Karpas-422 (cell line): ENCODE results near the gene POLR2J. TPM values are rescaled to one million over a fixed set of nuclear protein-coding genes. Genes with fewer than 3 reads are reported as not detected.
"Not testable (repeated sequence)": the region's sequence is repeated elsewhere in the genome, so short reads cannot be mapped to it uniquely, and the experiment has no call there.

ENCODE experiments used
- DNase-seq: peaks from one replicate; pipeline ENCODE4 v3.0.0-alpha.2; 2015
- H2AFZ ChIP-seq: fragments of 200-600 bp; sonication (generic); 2 replicates; pipeline ENCODE4 v1.6.1; 2014; ENCODE audit warnings: antibody characterized with exemption, low read length, mixed read lengths
- H3K27ac ChIP-seq: fragments of 200-600 bp; sonication (generic); 2 replicates; pipeline ENCODE4 v1.5.1; 2014; ENCODE audit warnings: mild to moderate bottlenecking, low read length, moderate library complexity
- H3K27me3 ChIP-seq: fragments of 200-600 bp; sonication (generic); 2 replicates; pipeline ENCODE4 v1.6.1; 2014; ENCODE audit warnings: low read length, mixed read lengths
- H3K36me3 ChIP-seq: fragments of 200-600 bp; sonication (generic); 2 replicates; pipeline ENCODE4 v1.6.1; 2014; ENCODE audit warnings: low read length, mixed read lengths; ENCODE audit not compliant: insufficient read depth
- H3K4me1 ChIP-seq: fragments of 200-600 bp; sonication (generic); 2 replicates; pipeline ENCODE4 v1.6.1; 2014; ENCODE audit warnings: mild to moderate bottlenecking, low read length, mixed read lengths
- H3K4me2 ChIP-seq: fragments of 200-600 bp; sonication (generic); 2 replicates; pipeline ENCODE4 v1.6.1; 2014; ENCODE audit warnings: low read length, low read depth, mild to moderate bottlenecking; ENCODE audit not compliant: poor library complexity, severe bottlenecking
- H3K4me3 ChIP-seq: fragments of 200-600 bp; sonication (generic); 2 replicates; pipeline ENCODE4 v1.5.1; 2014; ENCODE audit warnings: mild to moderate bottlenecking, antibody characterized with exemption, low read length, mixed read lengths
- H3K79me2 ChIP-seq: fragments of 200-600 bp; sonication (generic); 2 replicates; pipeline ENCODE4 v1.6.1; 2014; ENCODE audit warnings: mild to moderate bottlenecking, low read length, mixed read lengths
- H3K9ac ChIP-seq: fragments of 200-600 bp; sonication (generic); 2 replicates; pipeline ENCODE4 v1.6.0; 2014; ENCODE audit warnings: low read length
- H3K9me2 ChIP-seq: fragments of 200-600 bp; sonication (generic), shearing (Covaris generic); replicated peaks from 2 replicates; pipeline ENCODE4 v1.6.0; 2014; ENCODE audit warnings: mild to moderate bottlenecking, low read length, moderate library complexity; ENCODE audit not compliant: insufficient read depth
- H3K9me3 ChIP-seq: fragments of 300-700, 200-600 bp; sonication (generic); 2 replicates; pipeline ENCODE4 v1.6.1; 2014; ENCODE audit warnings: low read length, mixed read lengths
- H4K20me1 ChIP-seq: fragments of 200-600 bp; sonication (generic); 2 replicates; pipeline ENCODE4 v1.6.1; 2014; ENCODE audit warnings: mild to moderate bottlenecking, antibody characterized with exemption, low read length, low read depth; ENCODE audit not compliant: insufficient read depth
- total RNA-seq: library from RNA; depleted of rRNA; stranded (reverse); fragments of >200 nt; shearing (Covaris generic); gene quantifications from 2 replicates; pipeline ENCODE4 v1.2.3, GENCODE V29; 2014; ENCODE audit warnings: low replicate concordance

Gene POLR2J
- total RNA-seq, 1 experiment from 2014 or later, result 53.1 TPM

DNA sequence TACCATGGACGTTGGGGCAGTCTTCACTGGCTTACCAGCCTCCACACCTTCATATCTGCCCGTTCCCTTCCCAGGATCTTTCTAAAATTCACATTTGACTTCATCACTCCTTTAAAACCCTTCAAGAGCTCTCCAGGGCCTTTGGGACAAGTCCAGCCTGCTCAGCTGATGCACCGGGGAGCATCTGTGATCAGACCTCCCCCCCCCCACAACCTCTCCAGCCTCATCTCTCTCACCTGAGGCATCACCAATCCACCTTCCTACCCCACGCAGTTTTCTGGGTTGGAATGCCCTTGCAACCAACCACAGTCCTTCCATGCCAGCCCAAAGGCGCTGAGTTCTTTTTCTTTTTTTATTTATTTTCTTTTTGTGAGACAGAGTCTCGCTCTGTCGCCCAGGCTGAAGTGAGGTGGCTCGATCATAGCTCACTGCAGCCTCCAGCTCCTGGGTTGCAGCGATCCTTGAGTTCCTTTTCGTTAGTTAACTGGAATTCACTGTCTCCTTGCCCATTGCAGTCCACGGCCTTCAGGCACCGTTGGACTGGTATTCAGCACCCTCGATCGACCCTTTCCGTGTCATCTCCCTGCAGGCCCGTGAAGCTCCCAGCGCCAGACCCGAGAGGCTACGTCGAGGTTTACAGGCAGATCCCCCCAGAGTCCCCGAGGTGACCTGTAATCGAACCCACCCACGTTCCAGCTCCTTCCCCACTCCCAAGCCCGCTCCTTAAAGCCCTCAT lies 14.7 kb downstream of the POLR2J start:
- DNase-seq, result peak; percentile 55
- peak overlapping the region; percentile 99 for H2AFZ ChIP-seq
- peaks cover 26% of the 10 kb centered on the region for H3K79me2 ChIP-seq

DNA sequence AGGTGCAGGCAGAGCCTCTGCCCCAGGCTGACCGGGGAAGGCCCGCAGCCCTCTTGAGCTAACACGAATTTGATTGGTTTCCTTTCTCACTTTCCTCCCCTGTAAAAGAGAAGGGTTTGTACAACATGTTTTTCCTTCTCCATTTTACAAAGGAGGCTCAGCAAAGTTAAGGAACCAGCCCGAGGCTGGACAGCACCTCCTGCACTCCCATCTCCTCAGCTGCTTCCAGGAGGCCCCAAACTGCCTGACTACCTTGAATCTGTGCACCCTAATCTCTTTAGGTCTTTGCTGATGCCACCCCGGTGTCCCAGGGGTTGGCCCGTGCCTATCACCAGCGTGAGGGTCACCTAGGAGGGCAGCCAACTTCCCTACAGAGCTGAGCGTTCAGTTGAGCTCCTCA lies 18.3 kb downstream of the POLR2J start:
- Histone ChIP-seq H2AFZ (no peak overlapping the region), H3K27me3 (no peaks in the 10 kb centered on the region), H3K4me2 (no peak overlapping the region), H3K9ac (no peak overlapping the region), H3K9me2 (no peaks in the 10 kb centered on the region), H3K27ac (no peak overlapping the region), H4K20me1 (no peaks in the 10 kb centered on the region), H3K4me1 (peaks cover 12% of the 10 kb centered on the region), H3K36me3 (no peaks in the 10 kb centered on the region; the same call in 1 of the 2 replicates), H3K79me2 (peaks cover 26% of the 10 kb centered on the region), H3K4me3 (no peak overlapping the region), H3K9me3 (no peaks in the 10 kb centered on the region)
- DNase-seq, result no peak

More for the DNA sequence above, 14.7 kb downstream of the POLR2J start:
- Histone ChIP-seq H3K36me3 (no peaks in the 10 kb centered on the region), H3K27me3 (no peaks in the 10 kb centered on the region), H3K4me3 (peak overlapping the region; percentile 100), H3K9ac (peak overlapping the region; percentile 97), H3K27ac (peak overlapping the region; percentile 41; the same call in 1 of the 2 replicates), H4K20me1 (peaks cover 3% of the 10 kb centered on the region; the same call in 1 of the 2 replicates), H3K9me3 (no peaks in the 10 kb centered on the region), H3K9me2 (no peaks in the 10 kb centered on the region), H3K4me1 (peaks cover 26% of the 10 kb centered on the region), H3K4me2 (peak overlapping the region; percentile 99)

DNA sequence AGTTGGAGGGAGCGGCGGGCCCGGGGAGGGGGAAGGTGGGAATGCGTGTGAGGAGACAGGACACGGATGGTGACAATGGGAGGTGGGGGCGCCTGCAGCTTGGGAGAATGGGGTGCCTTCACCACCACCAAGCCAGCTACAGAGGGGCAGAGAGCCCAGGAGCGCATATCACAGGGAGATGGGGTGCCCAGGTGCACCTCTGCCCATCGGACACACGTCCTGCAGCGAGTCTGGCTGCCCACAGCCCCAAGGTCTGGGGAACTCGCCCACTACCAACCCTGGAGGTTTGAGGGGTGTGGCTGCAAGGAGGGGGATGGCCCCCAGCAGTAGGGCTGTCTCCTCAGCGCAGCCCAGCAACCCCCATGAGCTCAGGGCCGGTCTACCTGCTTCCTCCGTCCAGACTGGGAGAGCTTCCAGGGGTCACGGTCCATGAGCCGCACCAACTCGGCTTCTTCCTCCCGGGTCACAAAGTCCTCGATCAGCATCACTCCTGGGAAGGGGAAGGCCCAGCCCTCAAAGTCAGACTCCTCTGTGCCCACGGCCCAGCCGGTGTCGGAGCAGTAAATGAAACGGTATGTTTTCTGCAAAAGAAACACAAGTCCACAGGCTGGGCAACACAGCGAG lies 19.4 kb downstream of the POLR2J start:
- Histone ChIP-seq H2AFZ (no peak overlapping the region), H3K36me3 (no peaks in the 10 kb centered on the region; the same call in 1 of the 2 replicates), H3K9me3 (no peaks in the 10 kb centered on the region), H3K9ac (no peak overlapping the region), H3K4me1 (peaks cover 9% of the 10 kb centered on the region), H3K4me3 (no peak overlapping the region), H3K79me2 (peaks cover 23% of the 10 kb centered on the region), H3K9me2 (no peaks in the 10 kb centered on the region), H3K4me2 (no peak overlapping the region), H4K20me1 (no peaks in the 10 kb centered on the region), H3K27ac (no peak overlapping the region), H3K27me3 (no peaks in the 10 kb centered on the region)
- DNase-seq, result no peak

DNA sequence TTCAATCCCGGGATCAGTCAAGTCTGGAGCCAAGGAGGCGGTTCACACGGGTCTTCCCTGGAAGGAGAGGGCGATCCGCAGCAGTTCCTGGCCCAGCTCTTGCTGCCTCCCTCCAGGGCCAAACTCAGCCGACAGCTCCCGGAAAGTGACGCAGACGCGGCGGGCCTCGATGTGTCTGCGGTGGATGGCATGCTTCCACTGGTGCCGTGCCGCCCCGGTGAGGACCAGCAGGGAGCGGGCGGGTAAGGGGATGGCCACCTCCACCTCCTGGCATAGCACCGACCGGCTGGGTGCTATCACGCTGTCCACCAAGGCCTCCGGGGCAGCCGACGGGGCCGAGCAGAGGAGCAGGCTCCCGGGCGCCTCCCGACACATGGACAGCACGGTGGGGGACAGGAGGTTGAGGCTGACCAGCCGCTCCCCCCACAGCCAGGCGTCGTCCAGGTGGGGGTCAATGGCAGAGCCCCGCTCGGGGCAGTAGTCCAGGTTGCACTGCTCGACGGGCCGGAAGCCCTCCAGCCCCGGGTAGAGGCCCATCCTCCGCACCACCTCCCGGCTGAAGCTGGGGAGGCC lies 21.3 kb downstream of the POLR2J start:
- Histone ChIP-seq H3K4me3 (no peak overlapping the region), H3K9me3 (no peaks in the 10 kb centered on the region), H3K79me2 (peaks cover 6% of the 10 kb centered on the region; the same call in 1 of the 2 replicates), H4K20me1 (no peaks in the 10 kb centered on the region), H3K27ac (no peak overlapping the region), H2AFZ (no peak overlapping the region), H3K36me3 (no peaks in the 10 kb centered on the region; the same call in 1 of the 2 replicates), H3K4me2 (no peak overlapping the region), H3K9ac (no peak overlapping the region), H3K9me2 (no peaks in the 10 kb centered on the region), H3K4me1 (no peaks in the 10 kb centered on the region), H3K27me3 (no peaks in the 10 kb centered on the region)
- DNase-seq, result no peak

DNA sequence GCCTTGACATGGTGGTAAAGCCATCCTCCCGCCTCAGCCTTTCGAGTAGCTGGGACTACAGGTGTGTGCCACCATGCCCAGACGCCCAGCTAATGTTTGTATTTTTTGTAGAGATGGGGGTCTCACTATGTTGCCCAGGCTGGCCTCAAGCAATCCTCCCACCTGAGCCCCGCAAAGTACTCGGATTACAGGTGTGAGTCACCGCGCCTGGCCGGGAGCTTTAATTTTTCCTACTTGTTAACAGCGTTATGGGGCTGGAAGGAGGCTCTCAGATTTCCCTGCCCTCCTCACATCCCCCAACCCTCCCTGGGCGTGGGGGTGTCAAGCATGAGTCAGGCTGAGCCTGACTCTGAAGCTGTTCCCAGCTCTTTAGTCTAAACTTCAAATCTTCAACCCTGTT lies 22.4 kb downstream of the POLR2J start:
- Histone ChIP-seq H3K9me3 (no peaks in the 10 kb centered on the region), H2AFZ (no peak overlapping the region), H3K4me2 (no peak overlapping the region), H3K4me1 (no peaks in the 10 kb centered on the region), H3K27ac (no peak overlapping the region), H3K9ac (no peak overlapping the region), H3K27me3 (no peaks in the 10 kb centered on the region), H3K79me2 (no peaks in the 10 kb centered on the region), H3K36me3 (no peaks in the 10 kb centered on the region; the same call in 1 of the 2 replicates), H4K20me1 (no peaks in the 10 kb centered on the region), H3K4me3 (no peak overlapping the region), H3K9me2 (no peaks in the 10 kb centered on the region)
- DNase-seq, result no peak

DNA sequence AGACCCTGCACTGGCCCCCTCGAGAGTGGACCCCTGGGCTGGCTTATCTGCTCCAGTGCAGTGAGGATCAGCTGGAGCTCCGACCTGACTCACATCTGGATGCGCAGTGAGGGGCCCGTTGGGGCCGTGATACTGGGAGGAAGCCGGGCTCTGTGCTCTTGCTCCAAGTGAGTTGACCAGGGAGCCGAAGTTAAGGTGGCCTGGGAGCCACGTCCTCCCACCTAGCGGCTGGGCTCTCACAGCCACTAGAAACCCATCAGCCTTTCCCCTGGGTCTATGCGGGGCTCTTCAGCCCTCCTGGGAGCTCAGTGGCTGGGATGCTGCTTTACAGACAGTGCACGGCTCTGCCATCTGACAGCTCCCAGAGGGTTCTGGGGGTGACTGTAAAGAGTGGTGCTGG lies 23.1 kb downstream of the POLR2J start:
- Histone ChIP-seq H3K4me2 (no peak overlapping the region), H3K79me2 (no peaks in the 10 kb centered on the region), H3K9me3 (no peaks in the 10 kb centered on the region), H4K20me1 (no peaks in the 10 kb centered on the region), H3K9ac (no peak overlapping the region), H2AFZ (no peak overlapping the region), H3K27me3 (no peaks in the 10 kb centered on the region), H3K4me3 (no peak overlapping the region), H3K9me2 (no peaks in the 10 kb centered on the region), H3K4me1 (no peaks in the 10 kb centered on the region), H3K27ac (no peak overlapping the region), H3K36me3 (no peaks in the 10 kb centered on the region; the same call in 1 of the 2 replicates)
- DNase-seq, result no peak

DNA sequence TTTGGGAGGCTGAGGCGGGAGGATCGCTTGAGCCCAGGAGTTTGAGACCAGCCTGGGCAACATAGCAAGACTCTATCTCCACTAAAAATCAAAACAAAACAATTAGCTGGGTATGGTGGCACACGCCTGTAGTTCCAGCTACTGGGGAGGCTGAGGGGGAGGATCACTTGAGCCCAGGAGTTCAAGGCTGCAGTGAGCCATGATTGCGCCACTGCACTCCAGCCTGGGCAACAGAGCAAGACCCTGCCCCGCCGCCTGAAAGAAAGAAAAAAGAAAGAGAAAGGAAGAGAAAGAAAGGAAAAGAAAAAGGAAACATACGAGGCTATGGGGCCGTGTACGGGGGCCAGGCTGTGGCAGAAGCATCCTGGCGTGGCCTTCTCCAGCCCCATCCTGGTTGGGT lies 23.8 kb downstream of the POLR2J start:
- H3K27me3 ChIP-seq, H3K36me3 ChIP-seq, H3K9ac ChIP-seq, DNase-seq, H3K4me2 ChIP-seq, H3K4me1 ChIP-seq, H3K79me2 ChIP-seq, H3K27ac ChIP-seq, H2AFZ ChIP-seq, H3K9me2 ChIP-seq, H3K9me3 ChIP-seq, H3K4me3 ChIP-seq, H4K20me1 ChIP-seq: not testable (repeated sequence)

DNA sequence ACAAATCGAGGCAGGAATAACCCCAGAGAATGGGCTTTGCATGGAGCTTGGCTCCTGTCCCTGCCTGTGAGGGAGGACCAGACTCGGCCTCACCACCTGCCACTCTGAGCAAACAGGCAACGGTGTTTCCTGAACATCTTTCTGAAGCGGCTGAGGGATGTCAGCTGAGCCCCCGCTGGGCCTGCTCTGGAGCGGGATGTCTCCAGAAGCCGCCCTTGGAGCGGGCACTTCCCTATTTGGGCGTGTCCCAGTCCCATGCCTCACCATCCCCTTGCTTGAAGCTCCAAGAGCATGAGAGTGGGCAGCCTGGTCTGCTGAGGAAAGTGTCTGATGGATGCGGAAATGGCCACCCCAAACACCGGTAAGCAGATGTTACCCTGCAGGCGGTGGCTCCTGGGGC lies 24.3 kb downstream of the POLR2J start:
- Histone ChIP-seq H3K4me2 (no peak overlapping the region), H2AFZ (no peak overlapping the region), H3K9me3 (no peaks in the 10 kb centered on the region), H3K79me2 (no peaks in the 10 kb centered on the region), H3K27me3 (no peaks in the 10 kb centered on the region), H3K9me2 (no peaks in the 10 kb centered on the region), H3K36me3 (no peaks in the 10 kb centered on the region; the same call in 1 of the 2 replicates), H3K4me1 (no peaks in the 10 kb centered on the region), H3K4me3 (no peak overlapping the region), H4K20me1 (no peaks in the 10 kb centered on the region), H3K9ac (no peak overlapping the region), H3K27ac (no peak overlapping the region)
- no peak for DNase-seq
